Endodermal cell (in vitro differentiated cells): ENCODE data around the gene ATP6V1G1. TPM values are rescaled to one million over a fixed set of nuclear protein-coding genes. Genes with fewer than 3 reads are reported as not detected.
A peak's percentile ranks its signal among the peaks of the same experiment; 100 is the strongest.

Experiments
- DNase-seq: peaks from one replicate; pipeline ENCODE4 v3.0.0-alpha.2; 2017
- H3K27ac ChIP-seq: 2 replicates; pipeline ENCODE4 v1.5.1; 2013; ENCODE audit warnings: mild to moderate bottlenecking, low read depth, low read length, moderate library complexity
- H3K27me3 ChIP-seq: 2 replicates; pipeline ENCODE4 v1.6.1; 2013; ENCODE audit warnings: mild to moderate bottlenecking, low read length, moderate library complexity; ENCODE audit not compliant: insufficient read depth, control insufficient read depth, poor library complexity, severe bottlenecking
- H3K36me3 ChIP-seq: 2 replicates; pipeline ENCODE4 v1.7.0; 2013; ENCODE audit warnings: mild to moderate bottlenecking, low read length, moderate library complexity; ENCODE audit not compliant: control insufficient read depth, insufficient read depth
- H3K4me1 ChIP-seq: one replicate; pipeline ENCODE4 v1.7.0; 2013; ENCODE audit warnings: low read length; ENCODE audit not compliant: control insufficient read depth, insufficient read depth
- H3K4me3 ChIP-seq: 2 replicates; pipeline ENCODE4 v1.5.1; 2013; ENCODE audit warnings: mild to moderate bottlenecking, low read length, moderate library complexity
- H3K9ac ChIP-seq: 2 replicates; pipeline ENCODE4 v1.6.1; 2013; ENCODE audit warnings: mild to moderate bottlenecking, low read length, moderate library complexity; ENCODE audit not compliant: poor library complexity, severe bottlenecking; ENCODE audit errors: extremely low read depth
- H3K9me3 ChIP-seq: 2 replicates; pipeline ENCODE4 v1.6.1; 2013; ENCODE audit warnings: mild to moderate bottlenecking, low read length, moderate library complexity; ENCODE audit not compliant: control insufficient read depth
- H3K27ac Mint-ChIP-seq: 2 replicates; pipeline ENCODE4 v1.8.0; 2020; ENCODE audit warnings: mixed read lengths
- H3K27me3 Mint-ChIP-seq: 2 replicates; pipeline ENCODE4 v1.8.0; 2021; ENCODE audit warnings: mild to moderate bottlenecking, mixed read lengths; ENCODE audit not compliant: insufficient read depth
- H3K36me3 Mint-ChIP-seq: 2 replicates; pipeline ENCODE4 v1.8.0; 2020; ENCODE audit warnings: low read depth, mixed read lengths
- H3K4me1 Mint-ChIP-seq: 2 replicates; pipeline ENCODE4 v1.8.0; 2020; ENCODE audit warnings: mixed read lengths
- H3K4me3 Mint-ChIP-seq: 2 replicates; pipeline ENCODE4 v1.8.0; 2020; ENCODE audit warnings: mild to moderate bottlenecking, moderate library complexity, mixed read lengths
- H3K9me3 Mint-ChIP-seq: 2 replicates; pipeline ENCODE4 v1.8.0; 2020; ENCODE audit warnings: mild to moderate bottlenecking, mixed read lengths
- WGBS, 2 experiments: methylation state at CpG; one replicate each; pipeline versions ENCODE4 v1.1.5 to v1.1.7; 2013; ENCODE audit warnings: missing lambda C conversion rate in 2 of 2, mixed read lengths in 1 of 2; ENCODE audit not compliant: insufficient coverage in 1 of 2, insufficient read length in 1 of 2; 5-methylcytosine and 5-hydroxymethylcytosine counted together
- total RNA-seq, 2 donors: library from RNA; stranded (reverse); fragmentation: NEBNext Ultra II Directional in 1 of 2; extraction: Animal tissue kit (Norgen Biotek cat#: 25700) in 1 of 2; gene quantifications; 2 replicates in 1 of 2; 3 replicates in 1 of 2; pipeline ENCODE4 v1.2.1, GENCODE V29; 2021
- TF ChIP-seq, protein P1 (sequence below): fragments of 200-600 bp; sonication (generic); conservative IDR thresholded peaks from 2 replicates; pipeline ENCODE4 v1.5.0; 2021; ENCODE audit warnings: antibody characterized with exemption, mild to moderate bottlenecking

ATP6V1G1 gene
- total RNA-seq, 2 donors from 2014 or later = 123 TPM

DNA sequence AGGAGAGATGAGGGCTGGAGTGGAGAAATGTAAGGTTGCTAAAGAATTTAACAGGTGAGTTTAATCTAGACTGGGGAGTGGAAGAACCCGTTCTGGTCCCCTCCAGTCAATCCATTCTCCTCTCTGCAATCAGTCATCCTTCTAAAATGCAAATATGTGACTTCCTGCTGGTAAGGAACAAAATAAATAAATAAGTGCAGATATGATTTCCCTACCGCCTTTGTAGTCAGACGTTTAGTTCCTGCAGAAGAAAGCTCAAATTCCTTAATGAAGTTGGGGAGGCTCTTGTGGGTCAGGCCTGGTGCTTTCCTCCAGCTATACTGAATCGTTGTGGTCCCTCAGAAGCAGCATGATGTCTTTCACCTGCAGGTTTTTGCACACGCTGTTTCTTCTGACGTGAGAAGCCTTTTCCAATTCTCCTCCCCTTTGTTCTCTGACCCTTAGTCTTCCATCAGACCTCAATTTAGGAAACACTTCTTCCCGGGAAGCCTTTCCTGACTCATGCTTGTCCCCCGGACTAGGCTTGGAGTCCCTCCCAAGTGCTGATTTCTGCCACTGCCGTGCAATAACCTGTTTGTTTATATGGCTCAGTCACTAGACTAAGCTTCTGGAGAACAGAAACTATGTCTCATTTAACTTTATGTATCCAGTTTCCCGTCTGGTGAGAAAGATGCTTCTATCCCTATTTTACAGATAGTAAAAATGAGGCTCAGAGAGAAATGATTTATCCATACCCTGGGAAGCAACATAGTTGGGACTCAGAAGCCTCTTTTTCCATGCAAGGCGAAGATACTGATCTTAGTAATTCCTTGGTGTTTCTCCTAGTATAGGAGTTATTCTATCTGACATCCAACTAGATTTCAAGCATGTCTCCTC, 1.3 kb downstream of the ATP6V1G1 start:
- H3K9ac ChIP-seq = peak overlapping the region; percentile 97
- peaks cover 28% of the 10 kb centered on the region for H3K4me1 Mint-ChIP-seq
- WGBS, 2 experiments = 39 to 42% methylated on average over 8 to 11 of the region's 11 CpGs
- no peaks in the 10 kb centered on the region for H3K9me3 Mint-ChIP-seq
- TF ChIP-seq, protein P1, sequence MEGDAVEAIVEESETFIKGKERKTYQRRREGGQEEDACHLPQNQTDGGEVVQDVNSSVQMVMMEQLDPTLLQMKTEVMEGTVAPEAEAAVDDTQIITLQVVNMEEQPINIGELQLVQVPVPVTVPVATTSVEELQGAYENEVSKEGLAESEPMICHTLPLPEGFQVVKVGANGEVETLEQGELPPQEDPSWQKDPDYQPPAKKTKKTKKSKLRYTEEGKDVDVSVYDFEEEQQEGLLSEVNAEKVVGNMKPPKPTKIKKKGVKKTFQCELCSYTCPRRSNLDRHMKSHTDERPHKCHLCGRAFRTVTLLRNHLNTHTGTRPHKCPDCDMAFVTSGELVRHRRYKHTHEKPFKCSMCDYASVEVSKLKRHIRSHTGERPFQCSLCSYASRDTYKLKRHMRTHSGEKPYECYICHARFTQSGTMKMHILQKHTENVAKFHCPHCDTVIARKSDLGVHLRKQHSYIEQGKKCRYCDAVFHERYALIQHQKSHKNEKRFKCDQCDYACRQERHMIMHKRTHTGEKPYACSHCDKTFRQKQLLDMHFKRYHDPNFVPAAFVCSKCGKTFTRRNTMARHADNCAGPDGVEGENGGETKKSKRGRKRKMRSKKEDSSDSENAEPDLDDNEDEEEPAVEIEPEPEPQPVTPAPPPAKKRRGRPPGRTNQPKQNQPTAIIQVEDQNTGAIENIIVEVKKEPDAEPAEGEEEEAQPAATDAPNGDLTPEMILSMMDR = no peak
- H3K36me3 Mint-ChIP-seq = peaks cover 21% of the 10 kb centered on the region
- H3K4me3 Mint-ChIP-seq = peak overlapping the region; percentile 100
- no peak overlapping the region for H3K27ac ChIP-seq
- H3K27ac Mint-ChIP-seq = peak overlapping the region; percentile 100
- H3K27me3 Mint-ChIP-seq = no peaks in the 10 kb centered on the region
- peak overlapping the region; percentile 99 for H3K4me3 ChIP-seq
- H3K9me3 ChIP-seq = no peaks in the 10 kb centered on the region
- peaks cover 26% of the 10 kb centered on the region for H3K36me3 ChIP-seq
- no peaks in the 10 kb centered on the region for H3K27me3 ChIP-seq
- H3K4me1 ChIP-seq = peaks cover 4% of the 10 kb centered on the region
- DNase-seq = no peak

DNA sequence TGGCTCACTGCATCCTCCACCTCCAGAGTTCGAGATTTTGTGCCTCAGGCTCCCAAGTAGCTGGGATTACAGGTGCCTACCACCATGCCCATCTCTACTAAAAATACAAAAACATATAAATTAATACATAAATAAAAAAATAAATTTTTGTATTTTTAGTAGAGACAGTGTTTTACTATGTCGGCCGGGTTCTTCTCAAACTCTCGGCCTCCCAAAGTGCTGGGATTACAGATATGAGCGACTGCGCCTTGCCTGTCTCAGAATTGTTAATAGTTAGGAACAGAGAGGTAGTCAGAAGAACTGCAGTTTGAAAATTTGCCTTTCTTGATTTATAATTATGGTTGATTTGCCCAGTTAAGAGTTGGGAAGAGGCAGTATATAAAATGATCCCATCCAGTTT, 2.8 kb downstream of the ATP6V1G1 start:
- Histone ChIP-seq H3K4me1 (peaks cover 4% of the 10 kb centered on the region), H3K36me3 (peaks cover 40% of the 10 kb centered on the region), H3K4me3 (no peak overlapping the region), H3K27me3 (no peaks in the 10 kb centered on the region), H3K27ac (no peak overlapping the region), H3K9ac (no peak overlapping the region), H3K9me3 (no peaks in the 10 kb centered on the region)
- peaks cover 27% of the 10 kb centered on the region for H3K4me1 Mint-ChIP-seq
- TF ChIP-seq, protein P1 = no peak
- H3K36me3 Mint-ChIP-seq = peaks cover 34% of the 10 kb centered on the region
- no peak overlapping the region for H3K4me3 Mint-ChIP-seq
- no peaks in the 10 kb centered on the region for H3K27me3 Mint-ChIP-seq
- no peak for DNase-seq
- 94 to 96% methylated on average over 5 to 6 of the region's 6 CpGs for WGBS, 2 experiments
- no peak overlapping the region for H3K27ac Mint-ChIP-seq
- H3K9me3 Mint-ChIP-seq = no peaks in the 10 kb centered on the region

DNA sequence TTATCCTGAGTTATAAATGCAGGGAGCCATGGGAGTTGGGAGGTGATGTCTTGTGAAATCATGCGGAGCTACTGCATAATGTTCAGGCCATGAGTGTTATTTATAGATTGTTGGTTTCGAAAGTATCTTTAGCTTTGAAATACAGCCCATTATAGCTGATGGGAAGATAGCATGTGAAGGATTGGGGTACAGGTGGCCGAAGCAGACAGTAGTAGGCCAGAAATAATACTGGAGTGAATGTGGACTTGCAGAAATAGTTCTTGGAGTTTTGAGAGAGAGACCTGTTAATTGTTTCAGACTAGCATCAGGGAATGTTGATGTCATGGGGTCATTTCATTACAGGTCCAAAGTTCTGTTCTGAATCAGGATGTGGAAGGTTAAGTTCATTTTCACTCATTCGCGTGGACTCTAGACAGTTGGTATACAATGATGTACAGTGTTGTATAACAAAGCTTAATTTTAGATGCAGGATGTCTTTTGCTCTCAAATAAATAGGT, 3.8 kb downstream of the ATP6V1G1 start:
- Mint-ChIP-seq H3K36me3 (peaks cover 42% of the 10 kb centered on the region), H3K4me1 (peaks cover 27% of the 10 kb centered on the region), H3K9me3 (no peaks in the 10 kb centered on the region), H3K4me3 (no peak overlapping the region), H3K27ac (peak overlapping the region; percentile 50), H3K27me3 (no peaks in the 10 kb centered on the region)
- Histone ChIP-seq H3K27me3 (no peaks in the 10 kb centered on the region), H3K36me3 (peaks cover 50% of the 10 kb centered on the region), H3K9me3 (no peaks in the 10 kb centered on the region), H3K4me3 (no peak overlapping the region), H3K4me1 (peaks cover 4% of the 10 kb centered on the region), H3K27ac (no peak overlapping the region), H3K9ac (no peak overlapping the region)
- TF ChIP-seq, protein P1 = no peak
- WGBS, 2 experiments = 94 to 100% methylated on average over 5 of the region's 5 CpGs
- DNase-seq = no peak
